ENCODE measurements around the gene PLA2G7.

GRCh38 chr6:46677314-46677654 lies 57.9 kb downstream of the PLA2G7 start:
- TF ChIP-seq CTCF (optimal IDR thresholded peaks at IDR 0.05 in 1 of 3, IDR thresholded peaks at IDR 0.05 in 1 of 3, conservative IDR thresholded peaks at IDR 0.05 in 1 of 3; ENCODE audit: extremely low read depth in 1 of 3, insufficient read depth in 2 of 3, low read length in 3 of 3), result peak; percentile 18 to 50 (median 34)
- TF ChIP-seq EZH2 (IDR thresholded peaks at IDR 0.05; ENCODE audit: low read length), result no peak

Data from keratinocyte (primary cell).